Naive thymus-derived CD4-positive, alpha-beta T cell (primary cell): ENCODE measurements around the gene MTMR3. TPM values are rescaled to one million over a fixed set of nuclear protein-coding genes. Genes with fewer than 3 reads are reported as not detected.

ENCODE experiments used
- ATAC-seq: fragments of 150-1000 bp; cut with Tn5 transposase; 2 replicates; pipeline ENCODE4 v1.10.0; 2021; ENCODE audit warnings: mild to moderate bottlenecking, moderate library complexity
- CTCF ChIA-PET: fragments of 350-600 bp; sonication (Branson Sonifier 250); formaldehyde crosslinking; loops from one replicate; lab custom pipeline; 2021; ENCODE audit warnings: antibody characterized with exemption; lab: Charles Lee
- POLR2A ChIA-PET: fragments of 350-600 bp; sonication (Branson Sonifier 250); formaldehyde crosslinking; loops from one replicate; lab custom pipeline; 2021; ENCODE audit warnings: antibody characterized with exemption, inconsistent platforms; lab: Charles Lee
- DNase-seq, 9 donors: peaks; one replicate each; pipeline versions ENCODE4 v3.0.0 to v3.0.0-alpha.2; 2020 to 2022; ENCODE audit warnings: mixed read lengths in 1 of 9
- H3K27ac ChIP-seq: one replicate; pipeline ENCODE4 v1.7.0; 2013; ENCODE audit warnings: mild to moderate bottlenecking, low read depth, low read length, moderate library complexity
- H3K27me3 ChIP-seq, 2 donors: one replicate each; pipeline ENCODE4 v1.7.0; 2013; ENCODE audit warnings: low read length in 2 of 2, mild to moderate bottlenecking in 2 of 2, moderate library complexity in 2 of 2; ENCODE audit not compliant: control insufficient read depth in 2 of 2, insufficient read depth in 2 of 2
- H3K36me3 ChIP-seq, 3 experiments: 1 replicate in 2 of 3; 2 replicates in 1 of 3; pipeline ENCODE4 v1.7.0; 2013; ENCODE audit warnings: low read length in 3 of 3, mild to moderate bottlenecking in 3 of 3, moderate library complexity in 1 of 3; ENCODE audit not compliant: insufficient read depth in 3 of 3, control insufficient read depth in 2 of 3
- H3K4me1 ChIP-seq, 2 donors: one replicate each; pipeline ENCODE4 v1.7.0; 2013; ENCODE audit warnings: low read length in 2 of 2, mild to moderate bottlenecking in 2 of 2, moderate library complexity in 1 of 2; ENCODE audit not compliant: control insufficient read depth in 2 of 2, insufficient read depth in 2 of 2
- H3K4me3 ChIP-seq: 2 replicates; pipeline ENCODE4 v1.7.0; 2013; ENCODE audit warnings: mild to moderate bottlenecking, low read length
- H3K9me3 ChIP-seq, 3 experiments: 1 replicate in 2 of 3; 2 replicates in 1 of 3; pipeline ENCODE4 v1.7.0; 2013; ENCODE audit warnings: low read length in 3 of 3; ENCODE audit not compliant: control insufficient read depth in 2 of 3
- H3K27ac Mint-ChIP-seq, 9 donors: one replicate each; pipeline ENCODE4 v1.8.0; 2020 to 2022; ENCODE audit warnings: mixed read lengths in 9 of 9, mild to moderate bottlenecking in 8 of 9, moderate library complexity in 5 of 9, inconsistent platforms in 2 of 9
- H3K27me3 Mint-ChIP-seq, 5 donors: one replicate each; pipeline ENCODE4 v1.8.0; 2021 to 2022; ENCODE audit warnings: mixed read lengths in 5 of 5, mild to moderate bottlenecking in 1 of 5
- H3K36me3 Mint-ChIP-seq, 5 donors: one replicate each; pipeline ENCODE4 v1.8.0; 2020 to 2022; ENCODE audit warnings: mixed read lengths in 5 of 5, mild to moderate bottlenecking in 3 of 5, inconsistent platforms in 1 of 5
- H3K4me1 Mint-ChIP-seq, 7 donors: one replicate each; pipeline ENCODE4 v1.8.0; 2020 to 2022; ENCODE audit warnings: mixed read lengths in 7 of 7, mild to moderate bottlenecking in 3 of 7, inconsistent platforms in 1 of 7
- H3K4me3 Mint-ChIP-seq, 10 donors: one replicate each; pipeline ENCODE4 v1.8.0; 2020 to 2022; ENCODE audit warnings: mild to moderate bottlenecking in 10 of 10, mixed read lengths in 10 of 10, moderate library complexity in 6 of 10, inconsistent platforms in 2 of 10
- H3K9me3 Mint-ChIP-seq, 11 donors: one replicate each; pipeline ENCODE4 v1.8.0; 2020 to 2022; ENCODE audit warnings: mixed read lengths in 11 of 11, mild to moderate bottlenecking in 4 of 11, inconsistent platforms in 1 of 11, moderate library complexity in 1 of 11
- intact Hi-C, 2 donors: fragments of 100-400 bp; cut with micrococcal nuclease; formaldehyde crosslinking; loops; one replicate each; pipeline ENCODE4 v1.15.1; 2023
- polyA plus RNA-seq, 2 donors: library from polyadenylated mRNA; unstranded; fragments of 300-500 nt; fragmentation: Illumina TruSeq; gene quantifications; one replicate each; pipeline ENCODE4 v1.2.3, GENCODE V29; 2021
- total RNA-seq, 6 experiments: library from RNA in 5 of 6; stranded (reverse) in 5 of 6; gene quantifications; 1 replicate in 5 of 6; 2 replicates in 1 of 6; pipeline ENCODE4 v1.2.3 and lab custom pipeline; 2021 to 2026

The MTMR3 gene
- total and polyA plus RNA-seq, 7 experiments from 2014 or later, result 14.2 to 88.7 (median 60.6) TPM

DNA sequence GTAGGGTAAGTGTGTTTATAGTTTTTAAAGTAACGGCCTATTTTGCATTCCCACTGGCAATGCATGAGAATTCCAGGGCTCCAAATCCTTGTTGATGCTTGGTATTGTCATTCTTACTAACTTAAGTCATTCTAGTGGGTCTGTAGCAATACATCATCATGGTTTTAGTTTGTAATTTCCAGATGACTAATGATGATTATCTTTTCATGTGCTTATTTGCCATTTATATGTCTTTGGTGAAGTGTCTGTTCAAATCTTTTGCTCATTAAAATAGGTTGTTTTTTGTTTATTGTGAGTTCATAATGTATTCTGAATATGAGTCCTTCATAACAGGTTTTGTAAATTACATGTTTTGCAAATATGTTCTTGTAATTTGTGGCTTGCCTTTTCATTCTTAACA is 31.2 kb downstream of the MTMR3 start:
- DNase-seq (no peak), ATAC-seq (no peak)
- ChIA-PET CTCF (no interaction called here), POLR2A (no interaction called here)
- intact Hi-C loops, result no loop called here
- Histone ChIP-seq H3K4me1 (peaks cover 0 to 9% of the 10 kb centered on the region in 2 donors), H3K36me3 (no peaks in the 10 kb centered on the region), H3K27me3 (no peaks in the 10 kb centered on the region), H3K4me3 (no peak overlapping the region), H3K27ac (no peak overlapping the region), H3K9me3 (no peaks in the 10 kb centered on the region)
- H3K27ac Mint-ChIP-seq, result peak overlapping the region in 2 of 9 donors; percentile 5 to 23
- H3K4me1 Mint-ChIP-seq, result peaks cover 5 to 93% (median 86%) of the 10 kb centered on the region in 7 donors
- H3K9me3 Mint-ChIP-seq, result no peaks in the 10 kb centered on the region
- H3K27me3 Mint-ChIP-seq, result no peaks in the 10 kb centered on the region
- peaks cover 0 to 7% (median 0%) of the 10 kb centered on the region in 5 donors for H3K36me3 Mint-ChIP-seq
- H3K4me3 Mint-ChIP-seq, result peak overlapping the region in 2 of 10 donors; percentile 12 to 14

DNA sequence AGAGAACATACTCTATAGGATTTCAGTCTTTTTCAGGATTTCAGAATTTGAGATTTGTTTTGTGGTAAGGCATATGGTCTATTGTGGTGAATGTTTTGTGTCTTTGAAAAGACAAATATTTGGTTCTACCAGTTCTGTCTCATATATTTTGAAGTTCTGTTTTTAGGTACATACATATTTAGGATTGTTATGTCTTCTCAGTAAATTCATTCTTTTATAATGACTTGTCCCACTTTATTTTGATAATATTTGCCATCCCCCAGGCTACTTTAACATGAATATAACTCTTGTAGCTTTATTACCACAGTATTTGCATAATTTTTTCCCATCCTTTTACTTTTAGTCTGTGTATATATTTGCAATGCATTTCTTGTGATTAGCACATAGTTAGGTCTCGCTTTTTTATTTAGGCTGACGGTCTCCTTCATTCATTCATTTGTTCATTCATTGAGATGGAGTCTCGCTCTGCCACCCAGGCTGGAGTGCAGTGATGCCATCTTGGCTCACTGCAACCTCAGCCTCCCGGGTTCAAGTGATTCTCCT is 32.1 kb downstream of the MTMR3 start:
- Mint-ChIP-seq H3K9me3 (no peaks in the 10 kb centered on the region), H3K27me3 (no peaks in the 10 kb centered on the region), H3K4me1 (peaks cover 5 to 93% (median 83%) of the 10 kb centered on the region in 7 donors), H3K27ac (peak overlapping the region in 3 of 9 donors; percentile 1 to 28 (median 12)), H3K4me3 (no peak overlapping the region), H3K36me3 (peaks cover 0 to 7% (median 0%) of the 10 kb centered on the region in 5 donors)
- ChIA-PET POLR2A (no interaction called here), CTCF (no interaction called here)
- Histone ChIP-seq H3K4me3 (no peak overlapping the region), H3K27me3 (no peaks in the 10 kb centered on the region), H3K4me1 (peaks cover 0 to 9% of the 10 kb centered on the region in 2 donors), H3K27ac (no peak overlapping the region), H3K36me3 (no peaks in the 10 kb centered on the region), H3K9me3 (no peaks in the 10 kb centered on the region)
- intact Hi-C loops, result no loop called here
- DNase-seq, result no peak
- no peak for ATAC-seq

DNA sequence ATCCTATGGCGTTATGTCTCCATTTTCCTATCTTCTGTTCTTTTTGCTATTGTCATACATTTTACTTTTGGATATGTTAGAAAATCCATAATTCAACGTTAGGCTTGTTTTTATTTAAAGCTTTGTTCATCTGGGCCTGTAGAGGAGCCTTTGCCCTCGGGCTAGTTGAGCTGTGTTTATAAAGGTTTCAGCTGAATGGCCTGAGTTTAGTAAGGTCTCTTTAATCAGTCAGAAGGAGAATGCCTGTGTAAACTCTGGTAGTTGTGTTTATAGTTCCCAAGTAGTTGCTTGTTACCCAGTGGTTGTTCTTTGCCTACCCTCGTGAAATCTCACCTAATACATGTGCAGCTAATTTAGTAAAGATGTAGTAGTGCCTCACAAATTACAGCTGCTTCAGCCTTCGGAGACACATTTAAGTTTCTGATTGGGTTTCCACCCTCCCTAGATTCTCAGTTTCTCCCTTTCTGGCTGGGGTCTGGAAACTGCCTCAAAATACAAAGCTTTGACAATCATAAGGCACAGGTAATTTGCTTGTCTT is 33.1 kb downstream of the MTMR3 start:
- intact Hi-C loops, result no loop called here
- H3K27ac Mint-ChIP-seq, result peak overlapping the region in 1 of 9 donors; percentile 11
- peaks cover 5 to 90% (median 79%) of the 10 kb centered on the region in 7 donors for H3K4me1 Mint-ChIP-seq
- DNase-seq, result no peak
- H3K4me3 Mint-ChIP-seq, result peak overlapping the region in 2 of 10 donors; percentile 4 to 48
- ChIA-PET POLR2A (interaction anchor here (0.5 kb wide), 1 partner anchor 21 kb away, joined by 3 read pairs; no protein-coding TSS in a partner anchor), CTCF (no interaction called here)
- H3K36me3 Mint-ChIP-seq, result peaks cover 0 to 3% (median 0%) of the 10 kb centered on the region in 5 donors
- Histone ChIP-seq H3K27ac (no peak overlapping the region), H3K4me3 (no peak overlapping the region), H3K36me3 (no peaks in the 10 kb centered on the region), H3K9me3 (no peaks in the 10 kb centered on the region), H3K27me3 (no peaks in the 10 kb centered on the region), H3K4me1 (peaks cover 0 to 9% of the 10 kb centered on the region in 2 donors)
- H3K9me3 Mint-ChIP-seq, result peaks cover 0 to 2% (median 0%) of the 10 kb centered on the region in 11 donors
- no peak for ATAC-seq
- no peaks in the 10 kb centered on the region for H3K27me3 Mint-ChIP-seq

DNA sequence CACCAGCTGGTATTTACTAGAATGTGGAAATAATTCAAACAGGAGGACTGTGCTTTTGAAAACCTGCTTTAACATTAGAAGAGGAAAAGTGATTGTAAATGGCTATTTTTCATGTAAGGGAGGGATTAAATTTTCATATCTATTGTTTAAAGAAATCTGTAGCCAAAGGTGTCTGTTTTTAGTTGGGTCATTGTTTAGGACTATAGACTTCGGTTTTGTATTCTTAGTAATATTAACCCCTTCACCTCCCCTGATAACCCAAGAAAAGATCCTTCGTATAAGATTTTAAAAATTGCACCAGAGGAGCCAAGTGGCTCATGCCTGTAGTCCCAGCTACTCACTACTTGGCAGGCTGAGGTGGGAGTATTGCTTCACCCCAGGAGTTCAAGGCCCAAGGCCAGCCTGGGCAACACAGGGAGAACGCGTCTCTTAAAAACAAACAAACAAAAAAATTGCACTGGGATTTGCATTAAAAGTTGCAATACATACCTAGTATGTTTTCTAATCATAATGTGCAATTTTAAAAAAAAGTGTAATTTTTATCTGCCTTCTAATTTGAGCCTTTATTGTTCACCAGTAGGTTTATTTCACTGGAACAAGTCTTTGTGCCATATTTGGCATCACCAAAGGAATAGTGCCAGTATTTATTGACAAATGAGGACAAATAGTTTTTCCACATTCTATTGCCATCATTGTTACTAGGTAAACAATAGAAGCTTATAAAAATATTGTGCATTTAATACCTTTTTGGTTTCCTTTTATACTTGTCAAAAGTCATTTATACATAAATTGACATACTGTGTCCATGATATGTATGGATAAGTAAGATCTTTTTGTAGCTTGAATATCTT is 34.3 kb downstream of the MTMR3 start:
- no peaks in the 10 kb centered on the region for H3K36me3 ChIP-seq
- no peaks in the 10 kb centered on the region for H3K9me3 ChIP-seq
- CTCF ChIA-PET, result no interaction called here
- Mint-ChIP-seq H3K4me3 (no peak overlapping the region), H3K9me3 (peaks cover 0 to 3% (median 0%) of the 10 kb centered on the region in 11 donors), H3K36me3 (peaks cover 0 to 11% (median 2%) of the 10 kb centered on the region in 5 donors), H3K4me1 (peaks cover 3 to 90% (median 74%) of the 10 kb centered on the region in 7 donors), H3K27ac (no peak overlapping the region), H3K27me3 (no peaks in the 10 kb centered on the region)
- intact Hi-C loops, result no loop called here
- POLR2A ChIA-PET, result no interaction called here
- DNase-seq (no peak), ATAC-seq (no peak)
- H3K27me3 ChIP-seq, result no peaks in the 10 kb centered on the region
- H3K27ac ChIP-seq, result no peak overlapping the region
- peaks cover 0 to 9% of the 10 kb centered on the region in 2 donors for H3K4me1 ChIP-seq
- H3K4me3 ChIP-seq, result no peak overlapping the region

DNA sequence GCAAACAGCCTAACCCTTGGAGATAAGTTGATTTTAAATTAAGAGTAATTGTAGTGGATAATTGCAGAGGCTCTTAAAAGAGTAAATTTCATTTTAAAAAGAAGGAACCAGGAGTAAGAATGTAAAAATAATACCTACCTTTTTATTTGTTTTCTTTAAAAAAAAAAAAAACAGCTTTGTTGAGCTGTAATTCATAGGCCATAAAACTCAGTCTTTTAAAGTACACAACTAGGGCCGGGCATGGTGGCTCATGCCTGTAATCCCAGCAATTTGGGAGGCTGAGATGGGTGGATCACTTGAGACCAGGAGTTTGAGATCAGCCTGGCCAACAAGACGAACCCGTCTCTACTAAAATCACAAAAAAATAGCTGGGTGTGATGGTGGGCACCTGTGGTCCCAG is 42.4 kb downstream of the MTMR3 start:
- Mint-ChIP-seq H3K36me3 (peaks cover 0 to 29% (median 9%) of the 10 kb centered on the region in 5 donors), H3K4me3 (peak overlapping the region in 2 of 10 donors; percentile 12 to 23), H3K27ac (no peak overlapping the region), H3K4me1 (peaks cover 0 to 63% (median 47%) of the 10 kb centered on the region in 7 donors), H3K27me3 (peaks cover 0 to 5% (median 0%) of the 10 kb centered on the region in 5 donors), H3K9me3 (peaks cover 0 to 12% (median 3%) of the 10 kb centered on the region in 11 donors)
- Histone ChIP-seq H3K36me3 (no peaks in the 10 kb centered on the region), H3K4me1 (no peaks in the 10 kb centered on the region), H3K9me3 (no peaks in the 10 kb centered on the region), H3K27ac (no peak overlapping the region), H3K27me3 (no peaks in the 10 kb centered on the region), H3K4me3 (no peak overlapping the region)
- intact Hi-C loops, result no loop called here
- ChIA-PET CTCF (no interaction called here), POLR2A (no interaction called here)
- ATAC-seq (no peak), DNase-seq (no peak)

DNA sequence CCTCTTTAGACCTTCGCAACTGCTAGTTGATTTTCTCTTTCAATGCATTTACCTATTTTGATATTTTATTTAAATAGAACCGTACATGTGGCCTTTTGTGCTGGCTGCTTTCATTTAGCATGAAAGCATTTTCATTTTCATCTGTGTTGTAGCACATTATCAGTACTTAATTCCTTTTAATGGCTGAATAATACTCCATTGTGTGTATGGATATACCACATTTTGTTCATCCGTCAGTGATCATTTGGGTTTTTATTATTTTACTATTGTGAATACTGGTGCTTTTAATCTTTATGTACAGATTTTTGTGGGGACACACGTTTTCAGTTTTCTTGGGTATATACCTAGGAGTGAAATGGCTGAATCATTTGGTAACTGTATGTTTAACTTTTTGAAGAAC is 43.1 kb downstream of the MTMR3 start:
- no peak overlapping the region for H3K4me3 ChIP-seq
- H3K27ac ChIP-seq, result no peak overlapping the region
- no peaks in the 10 kb centered on the region for H3K9me3 ChIP-seq
- Mint-ChIP-seq H3K4me3 (no peak overlapping the region), H3K27me3 (peaks cover 0 to 5% (median 0%) of the 10 kb centered on the region in 5 donors), H3K9me3 (peaks cover 0 to 12% (median under 1%) of the 10 kb centered on the region in 11 donors), H3K27ac (no peak overlapping the region), H3K36me3 (peaks cover 0 to 29% (median 9%) of the 10 kb centered on the region in 5 donors), H3K4me1 (peaks cover 0 to 61% (median 49%) of the 10 kb centered on the region in 7 donors)
- ChIA-PET CTCF (no interaction called here), POLR2A (no interaction called here)
- H3K27me3 ChIP-seq, result no peaks in the 10 kb centered on the region
- H3K4me1 ChIP-seq, result no peaks in the 10 kb centered on the region
- ATAC-seq (no peak), DNase-seq (no peak)
- no peaks in the 10 kb centered on the region for H3K36me3 ChIP-seq
- intact Hi-C loops, result no loop called here
